ENCODE results near the gene EVPL. TPM values are rescaled to one million over a fixed set of nuclear protein-coding genes. Genes with fewer than 3 reads are reported as not detected.

The EVPL gene
- total and polyA plus RNA-seq, 12 donors, result 0.04 to 0.31 (median 0.05) TPM; not detected in 6

- Histone ChIP-seq H3K36me3 (no peaks in the 10 kb centered on the region), H3K27me3 (peaks cover 0 to 8% (median 0%) of the 10 kb centered on the region in 7 donors), H3K4me1 (peaks cover 0 to 14% (median 4%) of the 10 kb centered on the region in 9 donors), H3K4me3 (no peak overlapping the region), H3K27ac (no peak overlapping the region), H3K9me3 (no peaks in the 10 kb centered on the region)
- no peak for DNase-seq
- no peak for ATAC-seq
- WGBS, 2 donors, result 85 to 87% methylated on average over 21 of the region's 21 CpGs
- intact Hi-C loops (cut with DNase I), result loop anchor here in 9 of 10 donors (5.0 to 10.0 kb wide), 6 partner anchors 103 to 287 kb away; partner anchors contain the start of gene GALK1 (in 1 of the 9)
- TF ChIP-seq, protein P1, sequence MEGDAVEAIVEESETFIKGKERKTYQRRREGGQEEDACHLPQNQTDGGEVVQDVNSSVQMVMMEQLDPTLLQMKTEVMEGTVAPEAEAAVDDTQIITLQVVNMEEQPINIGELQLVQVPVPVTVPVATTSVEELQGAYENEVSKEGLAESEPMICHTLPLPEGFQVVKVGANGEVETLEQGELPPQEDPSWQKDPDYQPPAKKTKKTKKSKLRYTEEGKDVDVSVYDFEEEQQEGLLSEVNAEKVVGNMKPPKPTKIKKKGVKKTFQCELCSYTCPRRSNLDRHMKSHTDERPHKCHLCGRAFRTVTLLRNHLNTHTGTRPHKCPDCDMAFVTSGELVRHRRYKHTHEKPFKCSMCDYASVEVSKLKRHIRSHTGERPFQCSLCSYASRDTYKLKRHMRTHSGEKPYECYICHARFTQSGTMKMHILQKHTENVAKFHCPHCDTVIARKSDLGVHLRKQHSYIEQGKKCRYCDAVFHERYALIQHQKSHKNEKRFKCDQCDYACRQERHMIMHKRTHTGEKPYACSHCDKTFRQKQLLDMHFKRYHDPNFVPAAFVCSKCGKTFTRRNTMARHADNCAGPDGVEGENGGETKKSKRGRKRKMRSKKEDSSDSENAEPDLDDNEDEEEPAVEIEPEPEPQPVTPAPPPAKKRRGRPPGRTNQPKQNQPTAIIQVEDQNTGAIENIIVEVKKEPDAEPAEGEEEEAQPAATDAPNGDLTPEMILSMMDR (IDR thresholded peaks at IDR 0.05), result no peak
Observed at GRCh38 chr17:76009969-76010661, 17.0 kb downstream of the EVPL start.

- intact Hi-C loops (cut with DNase I), result loop anchor here in 2 of 10 donors (5.0 to 10.0 kb wide), 2 partner anchors 102 to 245 kb away; partner anchors contain the start of gene GALK1 (in 1 of the 2)
- peaks cover 0 to 2% (median 0%) of the 10 kb centered on the region in 7 donors for H3K27me3 ChIP-seq
Observed at GRCh38 chr17:76009447-76009846, 17.7 kb downstream of the EVPL start.

GRCh38 chr17:76008630-76009425 lies 18.3 kb downstream of the EVPL start:
- Histone ChIP-seq H3K27me3 (no peaks in the 10 kb centered on the region), H3K36me3 (peaks cover 0 to 3% (median 0%) of the 10 kb centered on the region in 9 donors), H3K4me1 (peaks cover 0 to 15% (median 0%) of the 10 kb centered on the region in 9 donors), H3K27ac (no peak overlapping the region), H3K4me3 (no peak overlapping the region), H3K9me3 (no peaks in the 10 kb centered on the region)
- no peak for DNase-seq
- 93% methylated on average over 56 of the region's 56 CpGs for WGBS, 2 donors
- no peak for ATAC-seq
- TF ChIP-seq, protein P1 (IDR thresholded peaks at IDR 0.05), result no peak
- intact Hi-C loops (cut with DNase I), result loop anchor here in 2 of 10 donors (5.0 to 10.0 kb wide), 2 partner anchors 102 to 244 kb away; partner anchors contain the start of gene GALK1 (in 1 of the 2)

More at GRCh38 chr17:76009447-76009846, 17.7 kb downstream of the EVPL start:
- Histone ChIP-seq H3K9me3 (no peaks in the 10 kb centered on the region), H3K4me3 (no peak overlapping the region), H3K27ac (no peak overlapping the region), H3K36me3 (peaks cover 0 to 3% (median 0%) of the 10 kb centered on the region in 9 donors), H3K4me1 (peaks cover 0 to 16% (median 4%) of the 10 kb centered on the region in 9 donors)
- no peak for ATAC-seq
- 94% methylated on average over 20 of the region's 20 CpGs for WGBS, 2 donors
- TF ChIP-seq, protein P1 (IDR thresholded peaks at IDR 0.05), result no peak
- DNase-seq, result no peak

GRCh38 chr17:76008208-76008607 lies 18.9 kb downstream of the EVPL start:
- Histone ChIP-seq H3K27me3 (no peaks in the 10 kb centered on the region), H3K4me3 (no peak overlapping the region), H3K4me1 (peaks cover 0 to 15% (median 0%) of the 10 kb centered on the region in 9 donors), H3K36me3 (peaks cover 0 to 3% (median 0%) of the 10 kb centered on the region in 9 donors), H3K9me3 (no peaks in the 10 kb centered on the region), H3K27ac (no peak overlapping the region)
- intact Hi-C loops (cut with DNase I), result loop anchor here in 2 of 10 donors (5.0 to 10.0 kb wide), 2 partner anchors 101 to 243 kb away; partner anchors contain the start of gene GALK1 (in 1 of the 2)
- WGBS, 2 donors, result 93 to 94% methylated on average over 36 of the region's 36 CpGs
- DNase-seq (no peak), ATAC-seq (no peak)
- TF ChIP-seq, protein P1 (IDR thresholded peaks at IDR 0.05), result no peak

All from heart right ventricle (tissue), 16 donors.